ENCODE results near the gene EPHB1.

Gene EPHB1

GRCh38 chr3:135078283-135078682 is 283.2 kb downstream of the EPHB1 start:
- Histone ChIP-seq H3K36me3 (no peaks in the 10 kb centered on the region), H3K27me3 (no peaks in the 10 kb centered on the region), H3K4me1 (no peaks in the 10 kb centered on the region), H3K4me3 (ENCODE audit: low read depth, low read length) (no peak overlapping the region), H3K9me3 (no peaks in the 10 kb centered on the region)
- no peak for DNase-seq
- TF ChIP-seq CTCF (IDR thresholded peaks at IDR 0.05; ENCODE audit: low read depth, low read length): no peak

- no peak overlapping the region for H3K4me3 ChIP-seq (ENCODE audit: low read depth, low read length)
- H3K9me3 ChIP-seq: no peaks in the 10 kb centered on the region
- H3K27me3 ChIP-seq: no peaks in the 10 kb centered on the region
- TF ChIP-seq CTCF (IDR thresholded peaks at IDR 0.05; ENCODE audit: low read depth, low read length): no peak
- no peaks in the 10 kb centered on the region for H3K4me1 ChIP-seq
- DNase-seq: no peak
- no peaks in the 10 kb centered on the region for H3K36me3 ChIP-seq
Measured at GRCh38 chr3:135079095-135079494, 284.0 kb downstream of the EPHB1 start.

- Histone ChIP-seq H3K4me3 (ENCODE audit: low read depth, low read length) (no peak overlapping the region), H3K27me3 (no peaks in the 10 kb centered on the region), H3K9me3 (no peaks in the 10 kb centered on the region), H3K36me3 (no peaks in the 10 kb centered on the region), H3K4me1 (no peaks in the 10 kb centered on the region)
- no peak for TF ChIP-seq CTCF (IDR thresholded peaks at IDR 0.05; ENCODE audit: low read depth, low read length)
- DNase-seq: no peak
Measured at GRCh38 chr3:135081451-135081850, 286.4 kb downstream of the EPHB1 start.

GRCh38 chr3:135081856-135082434 is 286.9 kb downstream of the EPHB1 start:
- Histone ChIP-seq H3K4me1 (no peaks in the 10 kb centered on the region), H3K27me3 (no peaks in the 10 kb centered on the region)
- DNase-seq: no peak

GRCh38 chr3:135082706-135083105 is 287.6 kb downstream of the EPHB1 start:
- Histone ChIP-seq H3K9me3 (no peaks in the 10 kb centered on the region), H3K4me1 (no peaks in the 10 kb centered on the region), H3K36me3 (no peaks in the 10 kb centered on the region), H3K4me3 (ENCODE audit: low read depth, low read length) (no peak overlapping the region), H3K27me3 (no peaks in the 10 kb centered on the region)
- no peak for TF ChIP-seq CTCF (IDR thresholded peaks at IDR 0.05; ENCODE audit: low read depth, low read length)
- no peak for DNase-seq

More at GRCh38 chr3:135081856-135082434, 286.9 kb downstream of the EPHB1 start:
- Histone ChIP-seq H3K9me3 (no peaks in the 10 kb centered on the region), H3K4me3 (ENCODE audit: low read depth, low read length) (no peak overlapping the region), H3K36me3 (no peaks in the 10 kb centered on the region)
- TF ChIP-seq CTCF (IDR thresholded peaks at IDR 0.05; ENCODE audit: low read depth, low read length): no peak

- Histone ChIP-seq H3K36me3 (no peaks in the 10 kb centered on the region), H3K4me1 (no peaks in the 10 kb centered on the region), H3K9me3 (no peaks in the 10 kb centered on the region), H3K27me3 (no peaks in the 10 kb centered on the region), H3K4me3 (ENCODE audit: low read depth, low read length) (no peak overlapping the region)
- TF ChIP-seq CTCF (IDR thresholded peaks at IDR 0.05; ENCODE audit: low read depth, low read length): no peak
- no peak for DNase-seq
Measured at GRCh38 chr3:135083179-135083578, 288.1 kb downstream of the EPHB1 start.
